GM13977 (cell line): ENCODE data around the gene PHLDB1.

Experiments
- DNase-seq: peaks from one replicate; pipeline ENCODE4 v3.0.0; 2012; ENCODE audit warnings: low spot score
- in situ Hi-C: fragments of 300-500 bp; cut with MboI; formaldehyde crosslinking; loops from one replicate; pipeline ENCODE4 v1.12.0; 2022; ENCODE audit warnings: low sequenced_read_pairs, low pct_unique_long_range_greater_than_20kb, mixed read lengths, inconsistent platforms; ENCODE audit not compliant: unreplicated experiment
- TF ChIP-seq, protein P1 (sequence below): IDR thresholded peaks from 2 replicates; pipeline ENCODE4 v1.5.1; 2012; ENCODE audit warnings: mild to moderate bottlenecking, control low read depth; ENCODE audit not compliant: insufficient read depth; ENCODE audit errors: extremely low read depth, missing control alignments

PHLDB1 gene

DNA sequence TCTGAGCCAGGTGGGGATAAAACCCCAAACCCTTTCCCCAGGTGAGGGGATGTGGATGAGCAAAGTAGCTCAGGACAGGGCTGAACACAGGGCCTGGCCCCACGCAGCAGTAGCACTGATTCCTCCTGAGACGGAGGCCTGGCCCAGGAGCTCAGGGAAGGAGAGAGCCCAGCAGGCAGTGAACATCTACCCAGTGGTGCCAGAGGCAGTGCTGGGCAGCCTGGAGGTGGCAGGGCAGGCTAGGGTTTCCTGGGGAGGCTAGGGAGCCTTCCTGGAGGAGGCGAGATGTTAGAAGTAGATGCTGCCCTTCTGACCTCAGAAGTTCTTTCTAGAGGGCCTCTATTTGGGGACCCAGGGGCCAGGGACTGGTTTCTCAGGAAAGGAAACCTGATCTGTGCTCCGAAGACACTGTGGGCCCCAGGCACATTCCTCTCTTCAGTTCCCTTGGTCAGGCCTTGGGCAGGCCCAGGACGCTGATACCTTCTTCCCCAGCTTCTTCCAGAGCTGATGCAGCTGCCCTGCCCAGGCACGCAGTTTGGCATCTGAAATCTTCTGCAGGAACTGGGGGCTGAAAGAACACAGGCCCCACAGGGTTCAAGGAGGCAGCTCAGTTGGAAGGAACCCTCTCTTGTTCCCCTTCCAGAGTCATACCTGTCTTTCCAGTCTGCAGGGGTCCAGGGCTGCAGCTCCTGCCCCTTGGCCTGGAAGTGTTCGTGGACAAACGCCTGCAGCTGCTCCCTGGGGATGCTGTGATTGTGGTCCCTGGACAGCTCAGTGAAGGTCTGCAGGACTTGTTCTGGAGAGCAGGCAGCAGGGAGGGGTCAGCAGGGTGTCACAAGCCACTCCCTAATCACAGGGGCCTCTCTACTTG, 55.2 kb downstream of the PHLDB1 start:
- TF ChIP-seq, protein P1, sequence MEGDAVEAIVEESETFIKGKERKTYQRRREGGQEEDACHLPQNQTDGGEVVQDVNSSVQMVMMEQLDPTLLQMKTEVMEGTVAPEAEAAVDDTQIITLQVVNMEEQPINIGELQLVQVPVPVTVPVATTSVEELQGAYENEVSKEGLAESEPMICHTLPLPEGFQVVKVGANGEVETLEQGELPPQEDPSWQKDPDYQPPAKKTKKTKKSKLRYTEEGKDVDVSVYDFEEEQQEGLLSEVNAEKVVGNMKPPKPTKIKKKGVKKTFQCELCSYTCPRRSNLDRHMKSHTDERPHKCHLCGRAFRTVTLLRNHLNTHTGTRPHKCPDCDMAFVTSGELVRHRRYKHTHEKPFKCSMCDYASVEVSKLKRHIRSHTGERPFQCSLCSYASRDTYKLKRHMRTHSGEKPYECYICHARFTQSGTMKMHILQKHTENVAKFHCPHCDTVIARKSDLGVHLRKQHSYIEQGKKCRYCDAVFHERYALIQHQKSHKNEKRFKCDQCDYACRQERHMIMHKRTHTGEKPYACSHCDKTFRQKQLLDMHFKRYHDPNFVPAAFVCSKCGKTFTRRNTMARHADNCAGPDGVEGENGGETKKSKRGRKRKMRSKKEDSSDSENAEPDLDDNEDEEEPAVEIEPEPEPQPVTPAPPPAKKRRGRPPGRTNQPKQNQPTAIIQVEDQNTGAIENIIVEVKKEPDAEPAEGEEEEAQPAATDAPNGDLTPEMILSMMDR, result no peak
- in situ Hi-C loops, result no loop called here
- no peak for DNase-seq

DNA sequence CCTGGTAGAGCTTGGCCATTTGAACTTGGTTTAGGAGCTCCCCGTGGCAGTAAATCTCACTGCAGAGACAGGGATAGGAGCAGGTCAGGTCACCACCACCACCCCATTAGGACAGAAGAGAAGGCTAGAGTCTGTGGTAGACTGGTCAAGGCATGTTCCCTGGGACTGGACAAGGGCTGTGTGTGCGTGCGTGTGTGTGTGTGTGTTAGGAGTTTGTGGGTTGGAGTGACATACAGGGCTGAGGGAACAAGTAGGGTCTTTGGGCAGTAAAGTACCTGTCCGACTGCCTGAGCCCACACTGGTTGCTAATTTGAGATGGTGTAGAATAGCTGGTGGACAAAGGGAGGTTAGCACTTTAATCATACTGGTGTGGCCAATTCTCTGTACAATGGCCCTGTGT, 56.0 kb downstream of the PHLDB1 start:
- TF ChIP-seq, protein P1, result no peak
- DNase-seq, result no peak
- in situ Hi-C loops, result no loop called here

DNA sequence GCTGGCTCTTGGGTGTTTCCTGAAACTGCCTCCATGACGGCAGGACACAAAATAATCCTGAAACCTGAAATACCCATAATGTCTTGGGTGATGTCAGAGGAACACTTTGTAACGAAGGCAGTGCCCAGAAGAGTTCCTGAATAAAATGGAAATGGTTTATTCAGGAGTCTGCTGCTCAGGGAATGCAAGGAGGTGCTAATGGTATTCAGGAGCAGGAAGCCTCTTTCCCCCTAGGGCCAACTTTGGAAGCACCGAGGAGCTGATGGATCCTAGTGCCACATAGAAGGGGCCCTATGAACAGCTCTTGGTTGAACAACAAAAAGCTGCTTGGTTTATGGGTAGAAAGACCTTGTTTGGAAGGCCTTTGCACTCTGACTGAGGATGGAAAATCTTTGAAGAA, 56.5 kb downstream of the PHLDB1 start:
- in situ Hi-C loops, result no loop called here
- DNase-seq, result no peak
- TF ChIP-seq, protein P1, result no peak

DNA sequence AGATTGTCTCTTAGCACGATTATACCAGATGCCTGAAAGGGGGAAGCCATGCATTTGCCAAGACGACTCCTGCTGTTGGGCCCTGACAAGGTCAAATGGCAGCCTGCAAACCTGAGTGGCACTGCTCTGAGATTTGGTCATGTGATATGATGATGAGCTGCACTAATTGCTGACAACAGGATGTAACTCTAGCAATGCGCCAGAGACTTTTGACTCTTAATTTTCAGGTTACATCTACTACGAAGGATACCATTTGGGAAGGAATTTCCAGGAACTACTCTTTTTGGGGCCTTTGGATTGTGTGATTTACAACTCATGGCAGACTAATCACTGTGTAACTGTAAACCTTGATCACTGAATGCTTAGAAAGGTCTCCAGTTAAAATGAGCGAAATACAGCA, 59.0 kb downstream of the PHLDB1 start:
- DNase-seq, result no peak
- in situ Hi-C loops, result no loop called here
- TF ChIP-seq, protein P1, result no peak

DNA sequence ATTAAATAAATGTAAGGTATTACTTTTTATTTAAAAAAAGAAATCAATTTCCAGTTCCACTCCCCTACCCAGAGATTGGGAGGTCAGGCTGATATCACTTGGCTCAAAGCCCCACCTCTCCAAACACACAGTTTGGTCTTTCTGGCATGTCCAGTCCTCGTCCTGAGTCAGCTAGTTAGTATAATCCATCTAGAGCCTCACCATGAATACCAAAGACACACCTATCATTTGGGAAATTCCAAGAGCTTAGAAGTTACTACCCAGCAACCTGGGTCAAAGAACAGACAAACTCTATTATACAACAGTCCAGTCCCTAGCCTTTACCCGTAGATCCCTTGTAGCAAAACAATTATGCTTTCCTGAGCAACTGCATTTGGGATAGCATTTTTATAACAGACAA, 62.6 kb downstream of the PHLDB1 start:
- TF ChIP-seq, protein P1, result no peak
- in situ Hi-C loops, result no loop called here
- no peak for DNase-seq

DNA sequence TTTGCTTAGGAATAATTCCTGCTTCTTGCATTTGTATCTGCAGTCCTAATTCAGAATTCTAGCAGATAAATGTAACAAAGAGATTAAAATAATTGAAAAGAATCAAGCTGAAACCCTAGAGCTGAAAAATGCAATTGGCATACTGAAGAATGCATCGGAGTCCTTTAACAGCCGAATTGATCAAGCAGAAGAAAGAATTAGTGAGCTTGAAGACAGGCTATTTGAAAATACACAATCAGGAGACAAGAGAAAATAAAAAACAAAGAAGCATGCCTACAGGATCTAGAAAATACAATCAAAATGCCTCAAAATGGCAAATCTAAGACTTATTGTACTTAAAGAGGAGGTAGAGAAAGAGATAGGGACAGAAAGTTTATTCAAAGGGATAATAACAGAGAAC, 63.8 kb downstream of the PHLDB1 start:
- no peak for DNase-seq
- in situ Hi-C loops, result no loop called here
- TF ChIP-seq, protein P1, result no peak
